RWPE2 (cell line): ENCODE data around the gene MYB.

ENCODE experiments used
- ATAC-seq: fragments of 200-7000 bp; cut with Tn5 transposase; 3 replicates; pipeline ENCODE4 v1.9.1; 2021; ENCODE audit warnings: low read depth
- DNase-seq: peaks from one replicate; pipeline ENCODE4 v3.0.0-alpha.2; 2020; ENCODE audit warnings: low spot score
- H3K27ac ChIP-seq: fragments of 450-650 bp; 2 replicates; pipeline ENCODE4 v1.5.1; 2017; ENCODE audit warnings: mild to moderate bottlenecking; ENCODE audit not compliant: poor library complexity, severe bottlenecking
- H3K27me3 ChIP-seq: fragments of 250-450 bp; sonication (Bioruptor Pico); 2 replicates; pipeline ENCODE4 v1.5.1; 2021; ENCODE audit warnings: mild to moderate bottlenecking, moderate library complexity; ENCODE audit not compliant: insufficient read depth, poor library complexity, severe bottlenecking
- H3K36me3 ChIP-seq: fragments of 250-450 bp; sonication (Bioruptor Pico); 2 replicates; pipeline ENCODE4 v1.5.1; 2020; ENCODE audit warnings: low read depth, mild to moderate bottlenecking, moderate library complexity
- H3K4me1 ChIP-seq: fragments of 250-450 bp; sonication (Bioruptor Pico); 2 replicates; pipeline ENCODE4 v1.5.1; 2021; ENCODE audit warnings: mild to moderate bottlenecking, moderate library complexity; ENCODE audit not compliant: insufficient read depth, poor library complexity, severe bottlenecking
- H3K4me3 ChIP-seq: fragments of 250-450 bp; sonication (Bioruptor Pico); 2 replicates; pipeline ENCODE4 v1.5.1; 2021; ENCODE audit warnings: mild to moderate bottlenecking, moderate library complexity; ENCODE audit not compliant: severe bottlenecking
- H3K9me3 ChIP-seq: fragments of 250-450 bp; sonication (Bioruptor Pico); 2 replicates; pipeline ENCODE4 v1.5.1; 2021; ENCODE audit warnings: mild to moderate bottlenecking, moderate library complexity; ENCODE audit not compliant: severe bottlenecking
- CTCF ChIP-seq: fragments of 450-650 bp; IDR thresholded peaks from one replicate; pipeline ENCODE4 v1.5.1; 2017; ENCODE audit warnings: mild to moderate bottlenecking, moderate library complexity; ENCODE audit not compliant: poor library complexity, severe bottlenecking

Gene MYB

GRCh38 chr6:135212020-135212806 is 31.1 kb downstream of the MYB start:
- Histone ChIP-seq H3K27me3 (no peaks in the 10 kb centered on the region), H3K9me3 (no peaks in the 10 kb centered on the region), H3K27ac (peak overlapping the region; percentile 45), H3K4me3 (no peak overlapping the region), H3K36me3 (no peaks in the 10 kb centered on the region), H3K4me1 (peaks cover 11% of the 10 kb centered on the region)
- no peak for DNase-seq
- peak; percentile 91 for ATAC-seq
- TF ChIP-seq CTCF: no peak

GRCh38 chr6:135212935-135213334 is 31.8 kb downstream of the MYB start:
- no peak for TF ChIP-seq CTCF
- Histone ChIP-seq H3K27me3 (no peaks in the 10 kb centered on the region), H3K36me3 (no peaks in the 10 kb centered on the region), H3K9me3 (no peaks in the 10 kb centered on the region), H3K4me3 (no peak overlapping the region), H3K4me1 (peaks cover 11% of the 10 kb centered on the region), H3K27ac (peak overlapping the region; percentile 45)
- ATAC-seq (peak; percentile 71), DNase-seq (no peak)

- H3K27ac ChIP-seq: peak overlapping the region; percentile 45
- no peaks in the 10 kb centered on the region for H3K36me3 ChIP-seq
- DNase-seq (no peak), ATAC-seq (no peak)
- H3K27me3 ChIP-seq: no peaks in the 10 kb centered on the region
- peaks cover 11% of the 10 kb centered on the region for H3K4me1 ChIP-seq
- H3K4me3 ChIP-seq: no peak overlapping the region
- H3K9me3 ChIP-seq: no peaks in the 10 kb centered on the region
- no peak for TF ChIP-seq CTCF
Measured at GRCh38 chr6:135213616-135214015, 32.5 kb downstream of the MYB start.

GRCh38 chr6:135215160-135215559 is 34.1 kb downstream of the MYB start:
- no peak for TF ChIP-seq CTCF
- Histone ChIP-seq H3K27ac (no peak overlapping the region), H3K27me3 (no peaks in the 10 kb centered on the region), H3K9me3 (no peaks in the 10 kb centered on the region), H3K4me1 (peaks cover 11% of the 10 kb centered on the region), H3K36me3 (no peaks in the 10 kb centered on the region), H3K4me3 (no peak overlapping the region)
- DNase-seq: no peak
- no peak for ATAC-seq

GRCh38 chr6:135215563-135215962 is 34.5 kb downstream of the MYB start:
- Histone ChIP-seq H3K9me3 (no peaks in the 10 kb centered on the region), H3K4me1 (peaks cover 11% of the 10 kb centered on the region), H3K27ac (no peak overlapping the region), H3K36me3 (no peaks in the 10 kb centered on the region), H3K4me3 (no peak overlapping the region), H3K27me3 (no peaks in the 10 kb centered on the region)
- TF ChIP-seq CTCF: no peak
- no peak for DNase-seq
- ATAC-seq: no peak
